Adrenal gland (tissue), 12 donors: ENCODE results near the gene KCNIP1. TPM values are rescaled to one million over a fixed set of nuclear protein-coding genes. Genes with fewer than 3 reads are reported as not detected.

Experiments used
- DNase-seq, 7 donors: peaks; one replicate each; pipeline ENCODE4 v3.0.0-alpha.2; 2019 to 2020
- H3K27ac ChIP-seq, 5 donors: fragments of 200-600 bp; sonication (generic) in 4 of 5; 1 replicate in 3 of 5; 2 replicates in 2 of 5; pipeline versions ENCODE4 v1.5.1 to v1.8.0; 2016 to 2020; ENCODE audit warnings: mild to moderate bottlenecking in 1 of 5
- H3K27me3 ChIP-seq: fragments of 200-600 bp; 2 replicates; pipeline ENCODE4 v1.8.0; 2021
- H3K36me3 ChIP-seq, 2 donors: fragments of 200-600 bp; replicated peaks in 1 of 2; 1 replicate in 1 of 2; 2 replicates in 1 of 2; pipeline versions ENCODE4 v1.5.1 to v1.8.0; 2018 to 2022
- H3K4me1 ChIP-seq, 2 donors: fragments of 200-600 bp; replicated peaks in 1 of 2; 1 replicate in 1 of 2; 2 replicates in 1 of 2; pipeline versions ENCODE4 v1.5.1 to v1.8.0; 2018 to 2021
- H3K4me3 ChIP-seq, 4 donors: fragments of 200-600 bp; sonication (generic) in 3 of 4; one replicate each; pipeline ENCODE4 v1.5.1; 2016 to 2018
- H3K9me3 ChIP-seq, 3 donors: fragments of 200-600 bp; sonication (generic) in 1 of 3; replicated peaks in 1 of 3; 1 replicate in 2 of 3; 2 replicates in 1 of 3; pipeline versions ENCODE4 v1.5.1 to v1.8.0; 2016 to 2021
- POLR2A ChIP-seq, 2 donors: fragments of 450-650 bp; IDR thresholded peaks; one replicate each; pipeline ENCODE4 v1.6.1; 2017; ENCODE audit warnings: antibody characterized with exemption in 2 of 2, mild to moderate bottlenecking in 2 of 2, moderate library complexity in 1 of 2
- WGBS, 4 donors: extraction: QIAGEN DNeasy Blood & Tissue Kit in 2 of 4; methylation state at CpG; one replicate each; pipeline versions ENCODE4 v1.1.5 to v1.1.7; 2013 to 2017; 5-methylcytosine and 5-hydroxymethylcytosine counted together
- intact Hi-C, 2 donors: fragments of 100-400 bp; cut with DNase I; formaldehyde crosslinking; loops; one replicate each; pipeline versions ENCODE4 v1.14.1 to v1.15.0; 2022 to 2023
- polyA plus RNA-seq, 3 donors: library from polyadenylated mRNA; stranded (reverse); fragments of 200-250 nt in 2 of 3; fragments of 350-450 nt in 1 of 3; fragmentation: Illumina TruSeq in 1 of 3; extraction: RNeasy Lipid Tissue Mini Kit (QIAGEN cat#74804) in 1 of 3; gene quantifications; one replicate each; pipeline ENCODE4 v1.2.3, GENCODE V29; 2013 to 2014
- total RNA-seq, 9 donors: library from RNA; depleted of rRNA in 4 of 9; stranded (reverse); fragments of >200 nt in 4 of 9; fragments of 120-200 nt in 1 of 9; fragmentation: NEBNext Ultra II Directional in 1 of 9; extraction: Animal tissue kit (Norgen Biotek cat#: 25700) in 1 of 9; gene quantifications; one replicate each; pipeline versions ENCODE4 v1.1.0 to v1.2.4, GENCODE V29; 2013 to 2023
- TF ChIP-seq, protein P1 (sequence below), 6 experiments: fragments of 450-650 bp in 4 of 6; fragments of 200-600 bp in 2 of 6; sonication (generic) in 1 of 6; IDR thresholded peaks; 1 replicate in 5 of 6; 2 replicates in 1 of 6; pipeline versions ENCODE4 v1.5.1 to v1.8.0; 2016 to 2021; ENCODE audit warnings: antibody characterized with exemption in 6 of 6, mild to moderate bottlenecking in 2 of 6, moderate library complexity in 1 of 6
- donor health status: healthy with polysubstance abuse.
- donor health status: Bipolar disorder and iron deficiency.
- donor health status: DM: yes; HTN: yes; CAD: no.
- donor health status: DM: no; HTN: no; CAD: no.
- donor health status: DM: no; HTN: no; CAD: no.
- donor health status: DM: yes; HTN: yes; CAD: no.

KCNIP1 gene
- total and polyA plus RNA-seq, 12 donors, result 0.14 to 12.6 (median 1.7) TPM; not detected in 1

DNA sequence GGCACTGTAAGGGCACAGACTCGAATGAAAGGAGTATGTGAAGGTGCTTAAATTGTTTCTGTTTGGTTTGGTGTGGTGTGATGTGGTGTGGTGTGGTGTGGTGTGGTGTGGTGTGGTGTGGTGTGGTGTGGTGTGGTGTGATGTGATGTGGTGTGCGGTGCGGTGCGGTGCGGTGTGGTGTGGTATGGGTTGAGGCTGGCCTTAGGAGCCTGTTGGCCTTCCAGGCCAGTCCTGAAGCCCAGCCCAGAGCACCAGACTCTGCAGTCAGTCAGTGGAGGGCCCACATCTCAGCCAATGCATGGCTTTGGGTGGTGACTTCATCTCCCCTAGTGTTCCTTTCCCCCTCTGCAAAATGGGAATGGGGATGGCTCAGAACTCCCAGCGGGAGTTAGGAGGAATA is 85.8 kb downstream of the KCNIP1 start:
- H3K27ac ChIP-seq, result no peak overlapping the region
- H3K4me1 ChIP-seq, result peaks cover 0 to 2% of the 10 kb centered on the region in 2 donors
- H3K27me3 ChIP-seq, result no peaks in the 10 kb centered on the region
- H3K4me3 ChIP-seq, result no peak overlapping the region
- no peaks in the 10 kb centered on the region for H3K9me3 ChIP-seq
- intact Hi-C loops, result no loop called here
- no peaks in the 10 kb centered on the region for H3K36me3 ChIP-seq
- no peak for TF ChIP-seq POLR2A (IDR thresholded peaks at IDR 0.05)
- TF ChIP-seq, protein P1, sequence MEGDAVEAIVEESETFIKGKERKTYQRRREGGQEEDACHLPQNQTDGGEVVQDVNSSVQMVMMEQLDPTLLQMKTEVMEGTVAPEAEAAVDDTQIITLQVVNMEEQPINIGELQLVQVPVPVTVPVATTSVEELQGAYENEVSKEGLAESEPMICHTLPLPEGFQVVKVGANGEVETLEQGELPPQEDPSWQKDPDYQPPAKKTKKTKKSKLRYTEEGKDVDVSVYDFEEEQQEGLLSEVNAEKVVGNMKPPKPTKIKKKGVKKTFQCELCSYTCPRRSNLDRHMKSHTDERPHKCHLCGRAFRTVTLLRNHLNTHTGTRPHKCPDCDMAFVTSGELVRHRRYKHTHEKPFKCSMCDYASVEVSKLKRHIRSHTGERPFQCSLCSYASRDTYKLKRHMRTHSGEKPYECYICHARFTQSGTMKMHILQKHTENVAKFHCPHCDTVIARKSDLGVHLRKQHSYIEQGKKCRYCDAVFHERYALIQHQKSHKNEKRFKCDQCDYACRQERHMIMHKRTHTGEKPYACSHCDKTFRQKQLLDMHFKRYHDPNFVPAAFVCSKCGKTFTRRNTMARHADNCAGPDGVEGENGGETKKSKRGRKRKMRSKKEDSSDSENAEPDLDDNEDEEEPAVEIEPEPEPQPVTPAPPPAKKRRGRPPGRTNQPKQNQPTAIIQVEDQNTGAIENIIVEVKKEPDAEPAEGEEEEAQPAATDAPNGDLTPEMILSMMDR (IDR thresholded peaks at IDR 0.05), result no peak
- no peak for DNase-seq
- 83 to 94% (median 91%) methylated on average over 6 of the region's 6 CpGs for WGBS, 4 donors

DNA sequence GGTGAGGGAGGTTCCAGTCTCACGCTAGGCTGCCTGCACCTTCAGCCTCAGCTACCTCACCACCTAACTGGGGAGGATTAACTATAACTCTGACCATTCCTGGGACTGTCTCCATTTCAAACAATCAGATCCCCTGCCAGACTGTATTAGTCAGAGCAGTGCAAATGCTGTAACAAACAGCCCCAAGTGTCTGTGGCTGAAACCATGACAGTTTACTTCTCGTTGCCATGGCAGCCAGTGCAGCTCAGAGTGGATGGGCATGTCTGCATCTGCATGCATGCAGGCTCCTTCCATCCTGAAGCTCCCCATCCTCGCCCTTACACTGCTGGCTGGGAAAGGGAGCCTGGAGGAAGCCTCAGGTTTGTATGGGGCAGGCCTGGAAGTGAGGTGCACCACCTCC is 86.7 kb downstream of the KCNIP1 start:
- intact Hi-C loops, result no loop called here
- no peaks in the 10 kb centered on the region for H3K27me3 ChIP-seq
- DNase-seq, result no peak
- no peak for TF ChIP-seq POLR2A (IDR thresholded peaks at IDR 0.05)
- TF ChIP-seq, protein P1 (IDR thresholded peaks at IDR 0.05), result no peak
- no peak overlapping the region for H3K4me3 ChIP-seq
- H3K27ac ChIP-seq, result no peak overlapping the region
- no peaks in the 10 kb centered on the region for H3K36me3 ChIP-seq
- H3K9me3 ChIP-seq, result no peaks in the 10 kb centered on the region
- 37 to 74% (median 46%) methylated on average over 3 of the region's 3 CpGs; no CpG with 5 or more reads in 1 of the 4 donors for WGBS, 4 donors
- H3K4me1 ChIP-seq, result no peaks in the 10 kb centered on the region

DNA sequence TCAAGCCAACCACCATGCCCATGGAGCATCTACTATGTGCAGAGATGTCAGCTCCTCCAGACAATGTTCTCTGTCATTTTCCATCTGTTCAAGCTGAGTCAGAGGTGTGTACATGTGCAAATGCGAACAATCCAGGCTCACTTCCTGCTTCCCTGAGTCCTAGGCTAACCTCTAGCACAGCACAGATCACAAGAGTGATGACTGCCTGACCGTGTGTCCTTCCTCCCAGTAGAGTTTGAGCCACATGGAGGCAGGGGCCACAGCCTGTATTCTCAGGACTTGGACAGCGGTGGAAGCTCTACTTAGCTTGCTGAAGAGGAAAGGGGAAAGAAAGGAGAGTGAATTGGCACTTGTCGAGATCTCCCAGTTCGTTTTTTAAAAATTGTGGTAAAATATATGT is 87.2 kb downstream of the KCNIP1 start:
- H3K27ac ChIP-seq, result no peak overlapping the region
- H3K9me3 ChIP-seq, result no peaks in the 10 kb centered on the region
- H3K27me3 ChIP-seq, result no peaks in the 10 kb centered on the region
- H3K4me1 ChIP-seq, result no peaks in the 10 kb centered on the region
- TF ChIP-seq POLR2A (IDR thresholded peaks at IDR 0.05), result no peak
- TF ChIP-seq, protein P1 (IDR thresholded peaks at IDR 0.05), result no peak
- H3K4me3 ChIP-seq, result no peak overlapping the region
- 64 to 89% (median 68%) methylated on average over 4 to 5 of the region's 5 CpGs for WGBS, 4 donors
- intact Hi-C loops, result no loop called here
- no peak for DNase-seq
- H3K36me3 ChIP-seq, result no peaks in the 10 kb centered on the region

DNA sequence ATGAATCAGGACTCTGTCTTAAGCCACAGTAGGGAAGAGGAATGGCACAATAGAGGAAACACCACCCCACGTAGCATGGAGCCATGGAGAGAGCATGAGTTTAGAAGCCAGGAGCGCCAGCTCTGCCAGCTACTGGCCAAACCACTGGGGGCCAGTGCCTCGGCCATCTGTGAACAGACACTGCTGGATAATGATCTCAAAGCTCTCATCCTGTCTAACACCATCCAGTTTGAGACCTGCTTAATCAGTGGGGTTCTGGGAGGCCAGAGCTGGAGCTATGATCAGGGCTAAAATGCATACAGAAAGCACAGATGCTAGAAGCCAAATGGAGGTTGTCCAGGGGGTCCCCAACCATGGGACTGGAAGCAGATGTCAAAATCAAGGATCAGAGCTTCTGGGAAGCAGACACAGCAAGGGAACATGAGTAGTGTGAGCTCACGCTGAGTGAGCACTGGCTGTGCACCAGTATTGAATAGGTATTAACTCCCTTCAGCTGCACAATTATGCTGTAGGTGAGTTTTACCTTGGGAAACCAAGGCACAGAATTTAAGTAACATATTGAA is 92.7 kb downstream of the KCNIP1 start:
- intact Hi-C loops, result no loop called here
- DNase-seq, result no peak
- peaks cover 0 to 23% of the 10 kb centered on the region in 2 donors for H3K4me1 ChIP-seq

More for the DNA sequence above, 92.7 kb downstream of the KCNIP1 start:
- WGBS, 4 donors, result 82 to 92% (median 87%) methylated on average over 3 to 4 of the region's 4 CpGs
- no peaks in the 10 kb centered on the region for H3K27me3 ChIP-seq
- no peaks in the 10 kb centered on the region for H3K36me3 ChIP-seq
- no peaks in the 10 kb centered on the region for H3K9me3 ChIP-seq
- H3K27ac ChIP-seq, result peak overlapping the region in 2 of 5 donors; percentile 78 to 88
- TF ChIP-seq, protein P1 (IDR thresholded peaks at IDR 0.05), result no peak
- TF ChIP-seq POLR2A (IDR thresholded peaks at IDR 0.05), result no peak
- no peak overlapping the region for H3K4me3 ChIP-seq
